ENCODE measurements around the gene ITGA8. TPM values are rescaled to one million over a fixed set of nuclear protein-coding genes. Genes with fewer than 3 reads are reported as not detected.

Gene ITGA8
- total RNA-seq, 5 donors from 2014 or later (not counting 1 experiment from before 2014, with no cell fraction given) = 0.03 to 0.06 (median 0.06) TPM; not detected in 2

- ChIA-PET CTCF (no interaction called here), POLR2A (no interaction called here)
- Histone ChIP-seq H3K27me3 (replicated peaks in 1 of 2; ENCODE audit: control insufficient read depth in 2 of 2, extremely low read depth in 1 of 2, insufficient read depth in 2 of 2, low read length in 1 of 2) (peaks cover 0 to 16% of the 10 kb centered on the region in 2 experiments), H3K4me1 (ENCODE audit: control insufficient read depth in 1 of 2, extremely low read depth in 1 of 2, insufficient read depth in 2 of 2, low read length in 2 of 2) (no peaks in the 10 kb centered on the region), H3K36me3 (ENCODE audit: control insufficient read depth in 2 of 2, extremely low read depth in 1 of 2, insufficient read depth in 1 of 2, low read length in 1 of 2) (no peaks in the 10 kb centered on the region), H3K27ac (ENCODE audit: low read length) (no peak overlapping the region), H3K4me3 (ENCODE audit: control insufficient read depth in 1 of 2, extremely low read depth in 1 of 2, low read length in 1 of 2) (no peak overlapping the region), H3K9me3 (no peaks in the 10 kb centered on the region)
- ATAC-seq (replicated peaks in 1 of 4) = no peak
- WGBS (ENCODE audit: insufficient coverage) = 88% methylated on average over 8 of the region's 16 CpGs
- H3K27ac Mint-ChIP-seq = no peak overlapping the region
- peaks cover 22 to 44% of the 10 kb centered on the region in 2 donors for H3K27me3 Mint-ChIP-seq
- no peaks in the 10 kb centered on the region for H3K4me1 Mint-ChIP-seq
- H3K36me3 Mint-ChIP-seq = no peaks in the 10 kb centered on the region
- peaks cover 0 to 5% (median 0%) of the 10 kb centered on the region in 3 donors for H3K9me3 Mint-ChIP-seq
- no peak overlapping the region for H3K4me3 Mint-ChIP-seq
- DNase-seq = no peak
Measured at GRCh38 chr10:15472431-15473395, 247.0 kb downstream of the ITGA8 start.

GRCh38 chr10:15472008-15472407, 247.7 kb downstream of the ITGA8 start:
- H3K27me3 Mint-ChIP-seq = peaks cover 22 to 39% of the 10 kb centered on the region in 2 donors
- H3K27ac ChIP-seq (ENCODE audit: low read length) = no peak overlapping the region
- no peaks in the 10 kb centered on the region for H3K9me3 ChIP-seq
- no peak overlapping the region for H3K27ac Mint-ChIP-seq
- no peak overlapping the region for H3K4me3 ChIP-seq (ENCODE audit: control insufficient read depth in 1 of 2, extremely low read depth in 1 of 2, low read length in 1 of 2)
- DNase-seq (no peak), ATAC-seq (replicated peaks in 1 of 4) (no peak)
- H3K4me1 Mint-ChIP-seq = no peaks in the 10 kb centered on the region
- H3K4me3 Mint-ChIP-seq = no peak overlapping the region
- H3K36me3 ChIP-seq (ENCODE audit: control insufficient read depth in 2 of 2, extremely low read depth in 1 of 2, insufficient read depth in 1 of 2, low read length in 1 of 2) = no peaks in the 10 kb centered on the region
- peaks cover 0 to 5% (median 0%) of the 10 kb centered on the region in 3 donors for H3K9me3 Mint-ChIP-seq
- ChIA-PET POLR2A (no interaction called here), CTCF (no interaction called here)
- peaks cover 0 to 14% of the 10 kb centered on the region in 2 experiments for H3K27me3 ChIP-seq (replicated peaks in 1 of 2; ENCODE audit: control insufficient read depth in 2 of 2, extremely low read depth in 1 of 2, insufficient read depth in 2 of 2, low read length in 1 of 2)
- H3K4me1 ChIP-seq (ENCODE audit: control insufficient read depth in 1 of 2, extremely low read depth in 1 of 2, insufficient read depth in 2 of 2, low read length in 2 of 2) = no peaks in the 10 kb centered on the region
- H3K36me3 Mint-ChIP-seq = no peaks in the 10 kb centered on the region
- WGBS (ENCODE audit: insufficient coverage) = no CpG with 5 or more reads among the region's 6 CpGs

GRCh38 chr10:15469111-15469510, 250.6 kb downstream of the ITGA8 start:
- ATAC-seq (replicated peaks in 1 of 4) (no peak), DNase-seq (no peak)
- Mint-ChIP-seq H3K27ac (no peak overlapping the region), H3K4me3 (no peak overlapping the region), H3K4me1 (no peaks in the 10 kb centered on the region), H3K27me3 (peaks cover 32 to 35% of the 10 kb centered on the region in 2 donors), H3K9me3 (peaks cover 0 to 3% (median 3%) of the 10 kb centered on the region in 3 donors), H3K36me3 (no peaks in the 10 kb centered on the region)
- CTCF ChIA-PET = no interaction called here
- POLR2A ChIA-PET = no interaction called here
- Histone ChIP-seq H3K36me3 (ENCODE audit: control insufficient read depth in 2 of 2, extremely low read depth in 1 of 2, insufficient read depth in 1 of 2, low read length in 1 of 2) (no peaks in the 10 kb centered on the region), H3K27me3 (replicated peaks in 1 of 2; ENCODE audit: control insufficient read depth in 2 of 2, extremely low read depth in 1 of 2, insufficient read depth in 2 of 2, low read length in 1 of 2) (peaks cover 0 to 11% of the 10 kb centered on the region in 2 experiments), H3K27ac (ENCODE audit: low read length) (no peak overlapping the region), H3K9me3 (no peaks in the 10 kb centered on the region), H3K4me1 (ENCODE audit: control insufficient read depth in 1 of 2, extremely low read depth in 1 of 2, insufficient read depth in 2 of 2, low read length in 2 of 2) (no peaks in the 10 kb centered on the region), H3K4me3 (ENCODE audit: control insufficient read depth in 1 of 2, extremely low read depth in 1 of 2, low read length in 1 of 2) (no peak overlapping the region)
- 89% methylated on average over 5 of the region's 5 CpGs for WGBS (ENCODE audit: insufficient coverage)

DNA sequence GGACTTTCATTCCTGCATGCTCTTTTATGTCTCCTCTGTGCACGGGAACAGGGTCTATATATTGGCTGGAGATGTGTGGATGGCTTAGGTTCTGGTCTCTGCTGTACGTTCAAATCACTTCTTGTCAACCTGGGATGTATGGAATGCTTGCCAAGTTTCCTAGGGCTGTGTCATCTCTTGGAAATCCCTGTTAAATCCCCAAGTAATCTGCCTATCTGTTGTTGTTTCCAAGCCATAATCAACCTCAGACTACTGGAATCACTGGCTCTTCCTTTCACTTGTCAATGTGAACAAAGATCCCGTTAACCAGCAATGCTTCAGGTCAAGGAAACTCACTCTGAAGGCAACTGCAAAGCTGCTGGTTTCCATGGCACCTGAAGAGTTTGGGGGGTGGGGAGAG, 255.3 kb downstream of the ITGA8 start:
- Mint-ChIP-seq H3K36me3 (no peaks in the 10 kb centered on the region), H3K27me3 (peaks cover 35 to 43% of the 10 kb centered on the region in 2 donors), H3K4me3 (no peak overlapping the region), H3K4me1 (peaks cover 0 to 7% (median 5%) of the 10 kb centered on the region in 3 donors), H3K9me3 (peaks cover 3 to 13% (median 6%) of the 10 kb centered on the region in 3 donors), H3K27ac (no peak overlapping the region)
- Histone ChIP-seq H3K27me3 (replicated peaks in 1 of 2; ENCODE audit: control insufficient read depth in 2 of 2, extremely low read depth in 1 of 2, insufficient read depth in 2 of 2, low read length in 1 of 2) (peaks cover 0 to 9% of the 10 kb centered on the region in 2 experiments), H3K36me3 (ENCODE audit: control insufficient read depth in 2 of 2, extremely low read depth in 1 of 2, insufficient read depth in 1 of 2, low read length in 1 of 2) (no peaks in the 10 kb centered on the region), H3K4me3 (ENCODE audit: control insufficient read depth in 1 of 2, extremely low read depth in 1 of 2, low read length in 1 of 2) (no peak overlapping the region), H3K9me3 (no peaks in the 10 kb centered on the region), H3K27ac (ENCODE audit: low read length) (no peak overlapping the region), H3K4me1 (ENCODE audit: control insufficient read depth in 1 of 2, extremely low read depth in 1 of 2, insufficient read depth in 2 of 2, low read length in 2 of 2) (peaks cover 0 to 4% of the 10 kb centered on the region in 2 experiments)
- CTCF ChIA-PET = no interaction called here
- WGBS (ENCODE audit: insufficient coverage) = 80% methylated on average over 1 of the region's 3 CpGs
- ATAC-seq (replicated peaks in 1 of 4) (no peak), DNase-seq (no peak)
- POLR2A ChIA-PET = no interaction called here

Other genes with a start within 250 kb of the ITGA8 start
- gene MINDY3, start 140.6 kb upstream of the ITGA8 start, total RNA-seq = 10 to 100 TPM; 23.6 to 38.0 (median 29.0) TPM